Sigmoid colon (tissue), 4 donors: ENCODE data around the gene POLR2A.
"Not testable (repeated sequence)": the region's sequence is repeated elsewhere in the genome, so short reads cannot be mapped to it uniquely, and the experiment has no call there.

Source experiments
- CTCF ChIP-seq, 4 experiments: fragments of 450-650 bp in 3 of 4; fragments of 200-600 bp in 1 of 4; IDR thresholded peaks; one replicate each; pipeline ENCODE4 v1.5.1; 2016 to 2019; ENCODE audit warnings: antibody characterized with exemption in 4 of 4, mild to moderate bottlenecking in 3 of 4, moderate library complexity in 2 of 4
- EP300 ChIP-seq, 4 donors: sonication (generic); formaldehyde crosslinking; IDR thresholded peaks; one replicate each; pipeline ENCODE4 v1.6.1; 2017; ENCODE audit warnings: antibody characterized with exemption in 4 of 4
- POLR2A ChIP-seq, 2 donors: fragments of 450-650 bp; IDR thresholded peaks; one replicate each; pipeline ENCODE4 v1.6.1; 2016; ENCODE audit warnings: antibody characterized with exemption in 2 of 2, mild to moderate bottlenecking in 2 of 2, moderate library complexity in 2 of 2

- not testable (repeated sequence) for TF ChIP-seq POLR2A, CTCF, EP300 (IDR thresholded peaks at IDR 0.05)
These were observed 13.7 kb upstream of the POLR2A start for GRCh38 chr17:7470457-7470973.
